GM12891 (cell line): ENCODE data around the gene DAB2IP.

ENCODE experiments used
- POLR2A ChIP-seq: IDR thresholded peaks from 2 replicates; pipeline ENCODE4 v1.6.1; 2011; ENCODE audit warnings: low read depth, low read length, control low read depth
- POLR2AphosphoS5 ChIP-seq: IDR thresholded peaks from 2 replicates; pipeline ENCODE4 v1.6.1; 2011; ENCODE audit warnings: low read depth, low read length, control low read depth

- TF ChIP-seq POLR2A (no peak), POLR2AphosphoS5 (no peak)
These were observed 32.2 kb downstream of the DAB2IP start for GRCh38 chr9:121683652-121684051.
